NCI-H2227 treated with DMSO at 0.1 percent for 48 hours (cell line): ENCODE measurements around the gene PTCD3.

Experiments used
- DNase-seq: peaks from one replicate; lab custom pipeline; 2025; lab: John Stamatoyannopoulos, UW

PTCD3 gene

DNA sequence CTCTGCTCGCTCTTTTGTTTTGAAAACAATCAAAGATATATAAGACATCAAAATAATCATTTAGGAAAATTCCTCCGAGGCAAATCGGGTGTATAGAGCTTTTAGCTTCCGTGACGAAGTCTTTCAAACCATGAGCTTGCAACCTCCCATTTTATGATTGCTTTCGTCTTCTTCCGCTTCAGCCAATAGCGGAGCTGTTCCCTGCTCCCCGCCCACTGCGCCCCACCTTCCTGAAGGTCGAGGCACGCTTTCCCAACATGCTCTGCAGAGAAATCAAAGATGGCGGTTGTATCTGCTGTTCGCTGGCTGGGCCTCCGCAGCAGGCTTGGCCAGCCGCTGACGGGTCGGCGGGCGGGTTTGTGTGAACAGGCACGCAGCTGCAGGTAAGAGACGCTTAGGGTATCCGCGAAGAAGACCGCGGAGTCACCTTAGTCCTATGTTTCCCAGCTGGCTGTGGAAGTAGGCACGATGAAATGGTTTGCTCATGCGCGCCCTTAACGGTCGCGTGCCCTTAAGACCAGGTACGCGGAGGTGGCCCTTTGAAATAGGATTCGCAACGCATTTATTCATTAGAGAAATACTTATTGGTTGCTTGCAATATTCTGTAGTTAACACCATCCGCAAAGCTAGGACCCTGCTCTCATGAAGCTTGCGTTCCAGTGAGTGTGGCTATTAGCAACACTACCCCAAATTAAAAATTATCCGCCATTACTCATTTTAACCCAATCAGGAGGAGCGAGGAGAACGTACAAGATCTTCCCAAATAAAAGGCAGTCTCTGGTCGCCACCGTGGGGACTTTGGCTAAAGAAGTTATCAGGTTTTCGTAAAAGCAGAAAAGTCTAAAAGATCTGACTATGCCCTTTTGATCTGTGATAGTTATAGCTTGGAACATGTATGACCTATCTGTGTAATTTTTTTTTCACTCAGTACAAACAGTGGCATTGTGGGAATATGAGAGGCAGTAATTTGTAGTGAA, at the start of gene PTCD3:
Gene PTCD3 (plus strand): TSS at position 267 of the 977 bp plus-strand sequence. CDS start 13 bp downstream, at position 280.
- peak; percentile 99 for DNase-seq

DNA sequence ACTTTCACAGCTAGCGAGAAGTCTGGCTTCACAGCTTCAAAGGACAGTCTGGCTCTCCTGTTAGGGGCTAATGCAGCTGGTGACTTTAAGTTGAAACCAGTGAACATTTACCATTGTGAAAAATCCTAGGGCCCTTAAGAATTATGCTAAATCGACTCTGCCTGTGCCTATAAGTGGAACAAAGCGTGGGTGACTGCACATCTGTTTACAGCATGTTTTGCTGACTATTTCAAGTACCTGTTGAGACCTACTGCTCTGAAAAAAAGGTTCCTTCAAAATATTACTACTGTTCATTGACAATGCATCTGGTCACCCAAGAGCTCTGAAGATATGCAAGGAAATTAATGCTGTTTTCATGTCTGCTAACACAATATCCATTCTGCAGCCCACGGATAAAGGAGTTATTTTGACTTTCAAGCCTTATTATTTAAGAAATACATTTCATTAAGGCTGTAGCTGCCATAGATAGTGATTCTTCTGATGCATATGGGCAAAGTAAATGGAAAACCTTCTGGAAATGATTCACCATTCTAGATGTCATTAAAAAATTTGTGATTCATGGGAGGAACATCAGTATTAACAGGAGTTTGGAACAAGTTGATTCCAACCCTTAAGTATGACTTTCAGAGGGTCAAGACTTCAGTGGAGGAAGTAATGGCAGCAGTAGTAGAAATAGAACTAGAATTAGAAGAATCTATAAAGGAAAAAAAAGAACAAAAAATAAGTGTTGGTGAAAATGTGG, 49.3 kb upstream of the PTCD3 start:
- no peak for DNase-seq

DNA sequence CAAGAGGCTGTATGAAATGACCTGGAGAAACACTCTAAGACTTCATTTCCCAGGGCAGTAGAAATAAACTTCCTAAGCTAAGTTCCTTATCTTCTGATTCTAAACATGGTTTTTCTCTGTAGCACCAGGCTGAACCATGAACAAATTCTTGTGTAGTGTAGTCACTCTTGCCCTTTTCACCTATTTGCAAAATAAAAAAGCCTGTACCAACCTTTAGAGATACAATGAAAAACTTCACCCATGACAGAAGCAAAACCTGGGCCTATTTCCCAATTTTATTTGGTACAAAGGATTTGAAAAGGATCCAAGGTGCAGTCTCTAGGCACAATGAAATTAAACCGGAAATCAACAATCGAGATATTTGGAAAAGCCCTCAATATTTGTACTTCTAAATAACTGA, 44.0 kb upstream of the PTCD3 start:
- no peak for DNase-seq

DNA sequence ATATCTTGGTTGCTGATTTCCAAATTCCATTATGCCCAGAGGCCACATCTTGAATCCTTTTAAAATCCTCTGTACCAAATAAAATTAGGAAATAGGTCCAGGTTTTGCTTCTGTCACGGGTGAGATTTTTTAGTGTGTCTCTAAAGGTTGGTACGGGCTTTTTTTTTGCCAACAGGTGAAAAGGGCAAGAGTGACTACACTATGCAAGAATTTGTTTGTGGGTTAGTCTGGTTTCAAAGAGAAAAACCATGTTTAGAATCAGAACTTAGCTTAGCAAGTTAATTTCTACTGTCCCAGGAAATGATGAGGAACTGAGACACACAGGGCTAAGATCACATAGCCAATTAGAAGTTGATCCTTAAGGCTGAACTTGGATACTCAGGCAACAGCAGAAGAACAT, 42.0 kb upstream of the PTCD3 start:
- no peak for DNase-seq

DNA sequence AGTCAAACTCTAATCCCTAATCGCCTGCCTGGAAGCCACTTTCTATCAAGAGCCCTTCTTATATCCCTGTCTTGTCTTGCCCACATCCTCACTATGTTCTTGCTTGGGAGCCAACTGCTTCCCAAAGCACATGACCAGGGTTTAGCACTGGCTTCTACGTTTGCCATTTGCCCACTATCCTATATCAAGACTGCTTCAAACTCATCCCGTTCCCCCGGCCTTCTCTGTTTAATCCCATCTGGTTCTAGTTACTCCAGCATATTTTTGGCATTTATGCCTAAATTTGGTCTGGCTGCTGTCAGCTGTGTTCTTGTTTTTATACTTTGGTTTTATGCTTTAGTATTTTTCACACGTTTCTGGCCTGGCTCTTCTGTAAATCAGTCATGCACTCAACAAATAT, 40.5 kb upstream of the PTCD3 start:
- DNase-seq = no peak

DNA sequence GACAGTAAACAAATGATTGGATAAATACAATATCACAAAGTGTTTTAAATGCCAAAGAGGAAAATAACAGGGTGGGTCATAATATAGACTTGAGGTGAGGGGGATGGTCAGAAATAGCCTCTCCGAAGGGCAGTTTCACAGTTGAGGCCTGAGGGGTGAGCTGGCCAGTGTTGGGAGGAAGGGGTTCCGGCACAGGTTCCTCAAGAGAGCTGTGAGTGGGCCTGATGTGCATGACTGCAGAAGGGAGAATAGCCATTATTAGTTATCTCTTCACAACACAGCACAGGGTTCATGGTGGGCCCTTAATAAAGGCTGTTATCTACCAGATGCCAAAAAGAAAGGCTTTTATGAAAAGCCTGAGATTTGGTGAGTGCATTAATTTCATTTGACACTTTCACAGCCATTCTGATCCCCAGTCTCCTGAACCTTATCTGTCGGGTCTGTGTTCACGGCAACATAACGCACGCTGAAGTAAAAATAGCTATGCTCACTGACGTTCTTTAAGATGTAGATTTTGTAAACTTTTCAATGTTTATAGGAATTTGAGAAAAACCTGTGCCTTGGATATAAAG, 39.9 kb upstream of the PTCD3 start:
- DNase-seq = no peak

DNA sequence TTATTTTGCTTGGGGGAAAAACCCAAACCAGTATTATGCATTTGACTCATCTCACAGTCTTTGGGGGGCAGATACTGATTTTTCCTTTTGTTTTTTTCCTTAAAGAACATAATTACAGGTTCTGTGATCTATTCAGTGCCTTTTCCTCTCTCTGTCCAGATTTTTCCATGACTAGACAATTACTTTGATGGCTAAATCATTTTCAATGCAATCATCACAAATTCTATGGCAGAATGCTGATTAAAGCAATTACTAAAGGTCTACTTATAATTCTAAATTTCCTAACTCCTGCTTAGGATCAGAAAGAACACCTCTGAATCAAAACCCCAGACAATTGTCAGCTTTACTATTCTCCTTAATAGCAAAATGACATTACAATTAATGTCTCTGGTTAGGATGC, 39.1 kb upstream of the PTCD3 start:
- DNase-seq = peak; percentile 8

DNA sequence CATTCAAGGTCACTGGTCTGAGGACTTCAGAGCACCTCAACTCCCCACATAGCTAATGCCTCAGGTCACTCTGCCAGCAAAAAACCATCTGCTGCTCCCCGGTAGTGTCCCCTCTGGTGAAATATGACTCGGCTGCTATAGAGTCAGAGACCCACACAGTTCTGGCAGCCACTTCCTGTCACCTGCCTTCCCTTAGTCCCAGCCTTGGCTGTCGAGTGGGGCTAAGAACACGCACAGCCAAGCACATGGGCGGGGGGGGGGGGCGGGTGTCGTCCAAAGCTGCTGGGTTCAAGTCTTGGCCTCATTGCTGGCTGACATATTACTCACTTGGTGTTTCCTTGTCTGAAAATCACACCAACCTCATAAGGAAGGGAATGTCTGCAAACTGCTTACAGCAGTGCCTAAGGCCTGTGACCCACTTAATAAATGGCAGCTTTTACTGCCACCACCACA, 37.9 kb upstream of the PTCD3 start:
- DNase-seq = no peak

DNA sequence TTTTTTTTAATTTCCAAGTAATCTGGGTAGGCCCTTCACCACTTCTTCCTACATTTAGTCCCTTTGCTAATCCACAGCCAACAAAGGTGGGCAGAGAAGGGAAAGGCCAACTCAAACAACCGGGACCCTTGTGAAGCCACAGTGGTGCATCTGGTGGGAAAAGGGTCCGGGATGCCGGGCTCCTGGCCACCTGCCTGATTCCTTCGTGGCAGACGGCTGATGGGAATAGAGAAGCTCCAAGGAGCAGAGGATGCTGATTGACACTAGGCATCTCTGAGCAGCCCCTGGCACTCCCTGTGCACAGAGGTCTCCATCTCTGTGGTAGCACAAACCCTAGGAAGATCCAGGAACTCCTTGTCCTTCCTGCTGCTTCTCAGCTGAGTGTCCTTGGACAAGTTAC, 37.4 kb upstream of the PTCD3 start:
- no peak for DNase-seq

DNA sequence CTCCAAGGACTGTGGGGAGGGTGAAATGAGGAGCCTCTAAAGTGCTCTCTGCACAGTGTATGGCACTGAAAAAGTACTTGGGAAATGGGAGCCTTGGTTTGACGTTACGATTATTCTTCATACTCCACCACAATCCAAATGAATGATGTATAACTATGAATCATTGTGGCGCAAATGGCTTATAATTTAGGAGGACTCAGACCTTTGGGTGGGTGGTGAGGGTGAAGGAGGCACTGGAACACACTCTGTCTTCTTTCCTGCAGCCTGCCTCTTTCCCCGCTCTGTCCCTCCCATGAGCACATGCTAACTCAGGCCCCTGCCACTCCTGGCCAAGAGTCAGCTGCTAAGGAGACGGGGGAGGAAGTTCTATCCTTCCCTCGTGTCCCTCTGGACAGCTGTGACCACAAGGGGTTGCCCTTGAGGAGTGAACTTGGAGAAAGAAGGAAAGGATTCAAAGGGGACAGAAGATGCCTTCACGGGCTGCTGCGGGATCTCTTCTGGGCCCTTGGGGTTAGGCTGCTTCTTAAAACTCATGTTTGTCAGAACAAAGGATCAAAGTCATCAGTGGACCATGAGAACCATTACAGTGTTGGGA, 36.8 kb upstream of the PTCD3 start:
- DNase-seq = no peak

DNA sequence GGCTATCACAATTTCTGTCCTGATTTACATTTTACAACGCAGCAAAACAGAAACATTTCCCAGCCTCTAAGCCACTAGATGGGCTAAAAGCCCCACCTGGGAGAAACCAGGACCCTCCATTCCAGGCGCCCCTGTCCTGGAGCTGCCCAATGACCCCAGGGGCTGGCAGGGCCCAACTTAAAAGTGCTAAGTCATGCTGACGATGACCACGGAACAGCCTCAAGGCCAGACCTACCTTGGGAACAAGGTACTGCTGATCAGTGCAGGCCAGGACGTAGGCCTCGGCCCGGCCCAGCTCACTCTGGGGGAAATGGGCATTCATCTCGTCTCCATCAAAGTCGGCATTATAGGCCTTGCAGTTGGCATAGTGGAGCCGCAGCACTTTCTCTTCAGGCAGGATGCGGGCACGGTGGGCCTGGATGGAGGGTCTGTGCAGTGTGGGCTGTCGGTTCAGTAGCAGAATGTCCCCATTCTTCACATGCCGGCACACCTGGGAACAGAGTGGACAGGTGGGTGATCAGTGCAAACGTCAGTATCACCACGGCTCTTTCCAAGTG, 36.2 kb upstream of the PTCD3 start:
- DNase-seq = no peak

DNA sequence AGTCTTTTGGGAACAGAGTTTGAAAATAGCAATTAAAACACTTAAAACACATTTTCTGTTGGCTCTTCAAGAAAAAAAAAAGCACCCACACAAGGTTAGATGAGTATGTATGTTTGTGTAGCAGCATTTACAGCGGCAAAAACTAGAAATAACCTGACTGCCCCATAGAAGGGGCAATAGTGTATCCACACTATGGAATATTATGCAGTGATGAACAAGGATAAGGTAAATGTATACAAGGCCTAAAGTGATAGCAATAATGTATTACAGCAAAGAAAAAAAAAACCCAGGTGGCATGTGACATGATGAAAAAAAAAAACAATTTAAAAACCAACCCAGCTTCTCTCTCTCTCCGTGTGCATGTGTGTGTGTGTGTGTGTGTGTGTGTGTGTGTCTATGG, 35.2 kb upstream of the PTCD3 start:
- DNase-seq = no peak

DNA sequence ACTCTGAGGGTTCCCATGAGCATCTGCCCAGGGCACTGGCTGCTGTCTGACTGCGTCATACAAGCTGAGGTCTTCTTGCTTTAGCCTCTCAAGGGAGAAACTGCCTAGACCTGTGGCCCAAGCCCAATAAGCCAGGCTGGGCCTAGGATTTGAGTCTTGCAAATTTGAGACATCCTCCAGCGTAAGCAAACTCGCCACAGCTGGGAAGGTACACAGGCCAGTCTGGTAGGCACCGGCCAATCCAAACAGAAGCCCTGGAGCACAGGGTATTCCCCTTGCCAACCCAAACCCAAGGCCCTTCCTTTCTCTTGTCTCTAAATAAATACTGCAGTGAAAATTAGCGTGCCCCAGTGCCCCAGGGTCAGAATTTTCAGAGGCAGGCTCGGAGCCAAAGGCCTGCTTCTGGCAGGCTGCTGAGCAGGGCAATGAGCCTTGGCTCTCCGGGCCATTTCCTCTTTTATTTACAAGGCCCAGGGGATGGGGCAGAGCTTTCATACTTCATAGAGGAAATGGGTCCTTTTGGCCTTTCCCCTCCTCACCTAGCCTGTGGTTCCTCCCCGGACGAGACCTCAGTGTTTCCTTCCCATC, 33.7 kb upstream of the PTCD3 start:
- DNase-seq = no peak

DNA sequence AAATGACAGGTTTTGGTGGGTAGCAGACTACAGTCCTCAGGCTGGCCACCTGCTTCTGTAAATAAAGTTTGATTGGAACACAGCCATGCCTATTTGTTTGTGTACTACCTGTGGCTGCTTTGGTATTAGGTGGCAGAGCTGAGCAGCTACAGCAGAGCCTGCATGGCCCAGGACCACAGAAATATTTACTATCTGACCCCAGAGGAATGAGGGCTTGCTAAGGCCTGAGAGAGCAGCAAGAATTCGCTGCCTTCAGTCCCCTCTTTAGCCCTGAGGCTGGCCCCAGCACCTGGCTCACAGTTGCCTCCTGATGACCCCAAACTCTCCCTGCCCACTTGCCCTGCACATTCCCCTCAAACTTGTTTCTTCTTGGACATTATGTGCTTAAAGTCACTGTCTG, 32.8 kb upstream of the PTCD3 start:
- no peak for DNase-seq

DNA sequence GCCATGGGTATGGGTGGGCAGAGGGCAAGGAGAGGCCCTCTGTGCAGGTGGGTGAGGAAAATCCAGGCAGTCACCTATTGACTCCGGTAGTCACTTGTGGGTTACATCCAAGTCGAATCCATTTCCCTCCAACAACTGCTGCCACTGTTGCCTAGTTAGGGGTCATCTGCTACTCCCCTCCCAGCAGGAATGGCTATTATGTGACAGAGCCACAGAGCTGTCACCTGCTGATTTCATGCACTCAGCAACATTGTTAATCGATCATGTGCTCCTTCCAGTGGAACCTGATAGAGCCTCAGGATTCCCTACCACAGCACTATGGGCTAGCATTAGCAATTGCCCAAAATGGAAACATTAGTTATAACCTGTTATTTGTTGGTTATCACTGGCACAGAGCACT, 31.8 kb upstream of the PTCD3 start:
- peak; percentile 83 for DNase-seq

DNA sequence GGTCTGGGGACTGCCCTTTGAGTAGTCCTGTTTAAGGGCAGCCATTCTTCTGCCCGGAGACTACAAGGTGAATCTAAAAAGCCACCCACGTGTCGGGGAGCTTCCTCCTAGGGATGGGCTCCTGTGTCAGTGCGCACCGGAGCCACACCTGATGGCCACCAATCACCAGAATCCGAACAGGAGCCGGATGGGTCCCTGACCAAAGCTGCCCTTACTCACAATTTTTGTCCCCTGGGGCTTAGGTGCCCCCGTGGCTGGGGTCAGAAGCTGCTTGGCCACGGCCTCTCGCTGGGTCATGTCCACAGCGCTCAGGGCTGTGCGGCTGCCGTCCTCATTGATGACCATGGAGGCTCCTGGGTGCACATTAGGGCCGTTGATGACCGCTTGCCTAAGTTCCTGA, 31.2 kb upstream of the PTCD3 start:
- no peak for DNase-seq

DNA sequence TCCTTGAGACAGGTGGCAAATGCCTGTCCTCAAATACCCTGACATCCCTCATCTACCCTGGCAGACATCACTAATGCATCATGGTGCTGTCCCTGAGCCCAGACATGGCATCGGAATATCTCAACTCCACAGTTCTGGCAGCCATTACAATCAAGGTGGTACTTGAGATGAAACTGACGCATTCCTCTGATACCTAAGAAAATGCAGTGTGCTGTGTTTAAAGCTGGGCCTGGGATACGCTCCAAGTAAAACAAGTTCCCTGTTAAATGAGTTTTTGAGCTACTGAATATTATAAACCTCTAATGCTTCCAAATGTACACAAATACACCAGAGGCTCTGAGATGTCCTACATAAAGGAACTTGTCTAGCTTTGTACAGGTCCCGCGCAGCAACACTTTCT, 30.1 kb upstream of the PTCD3 start:
- no peak for DNase-seq

DNA sequence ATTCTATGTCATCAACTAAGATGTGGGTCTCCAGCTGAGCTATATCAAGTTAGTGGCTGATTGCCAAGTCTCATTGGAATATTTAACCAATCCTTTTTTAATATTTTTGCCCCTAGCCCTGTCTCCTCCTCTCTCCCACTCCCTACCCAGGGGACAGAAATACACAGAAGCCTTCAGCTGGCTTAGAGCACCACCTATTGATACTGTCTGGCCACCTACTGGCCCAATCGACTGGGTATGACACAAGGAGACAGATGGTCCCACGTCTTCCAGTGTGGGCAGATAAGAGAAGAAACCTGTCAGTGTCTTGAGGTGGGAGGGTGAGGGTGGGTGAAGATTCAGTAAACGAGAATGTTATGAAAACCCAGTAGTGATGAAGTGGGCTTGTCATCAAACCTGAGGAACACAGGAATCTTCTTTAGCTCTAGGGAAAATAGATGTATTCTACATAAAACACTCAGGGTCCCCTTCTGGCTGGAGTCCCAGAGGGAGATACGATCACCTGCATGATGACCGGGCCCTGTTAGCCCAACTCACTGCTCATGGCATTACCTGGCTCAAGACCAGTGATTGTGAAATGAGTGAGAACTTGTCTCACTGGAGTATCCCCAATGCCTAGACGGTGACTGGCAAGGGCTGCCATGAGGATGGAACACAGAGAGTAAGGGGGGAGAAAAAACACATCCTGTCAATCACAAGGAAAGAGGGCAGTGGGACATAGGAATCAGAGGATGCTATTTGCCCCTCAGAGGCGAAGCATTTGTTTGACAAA, 27.1 kb upstream of the PTCD3 start:
- peak; percentile 22 for DNase-seq

DNA sequence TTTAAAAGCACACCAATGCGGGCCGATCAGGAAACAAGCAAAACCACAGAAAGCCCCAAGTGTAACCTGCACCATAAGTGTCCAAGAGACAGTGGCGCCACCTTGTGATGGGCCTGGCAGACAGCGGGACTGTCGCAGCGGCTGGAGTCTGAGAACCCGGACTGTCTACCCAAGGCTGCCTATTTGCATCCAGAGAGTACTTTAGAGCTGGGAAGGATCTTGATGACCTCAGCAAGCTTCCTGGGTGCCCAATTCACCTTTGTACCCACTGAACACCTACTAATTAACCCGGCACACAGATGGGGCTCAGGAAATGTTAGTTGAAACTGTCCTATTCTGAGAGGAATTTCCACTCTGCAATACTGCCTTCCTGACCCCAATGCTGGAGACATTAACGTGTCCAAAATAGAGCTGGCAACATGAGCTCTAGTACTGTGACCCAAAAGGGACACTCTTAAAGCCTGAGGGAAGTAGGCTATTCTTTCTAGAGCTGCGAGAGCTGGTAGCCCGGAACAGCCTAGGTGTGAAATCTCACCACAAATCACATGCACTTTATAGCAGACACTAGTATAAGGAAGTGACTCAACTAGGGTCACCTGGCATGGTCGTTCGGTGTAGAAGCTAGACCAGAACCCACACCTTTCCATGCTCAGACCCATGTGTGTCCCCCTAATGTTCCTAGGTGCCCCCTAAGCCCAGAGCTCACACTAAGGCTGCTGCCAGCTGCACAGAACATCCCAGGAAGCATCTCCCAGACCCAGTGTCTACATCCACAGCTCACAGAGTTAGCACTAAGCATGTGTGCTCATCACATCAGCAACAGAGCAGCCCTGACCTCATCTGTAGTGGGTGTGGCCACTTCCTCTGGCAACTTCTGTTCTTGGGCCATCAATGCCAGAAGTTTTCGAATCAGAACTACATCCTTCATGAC, 25.8 kb upstream of the PTCD3 start:
- peak; percentile 10 for DNase-seq

DNA sequence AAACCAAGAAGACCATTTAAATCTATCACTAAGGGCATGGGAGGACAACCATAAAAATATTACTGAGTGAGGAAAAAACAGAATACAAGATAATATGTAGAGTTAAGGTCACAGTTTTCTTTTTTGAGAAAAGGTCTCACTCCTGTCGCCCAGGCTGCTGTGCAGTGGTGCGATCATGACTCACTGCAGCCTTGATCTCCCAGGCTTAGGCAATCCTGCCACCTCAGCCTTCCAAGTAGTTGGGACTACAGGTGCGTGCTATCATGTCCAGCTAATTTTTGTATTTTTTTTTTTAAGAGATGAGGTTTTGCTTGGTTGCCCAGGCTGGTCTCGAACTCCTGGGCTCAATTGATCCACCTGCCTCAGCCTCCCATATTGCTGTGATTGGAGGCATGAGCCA, 24.3 kb upstream of the PTCD3 start:
- DNase-seq = no peak
